Uterus (tissue), 4 donors: ENCODE results near the gene OR1J4. TPM values are rescaled to one million over a fixed set of nuclear protein-coding genes. Genes with fewer than 3 reads are reported as not detected.
A peak's percentile ranks its signal among the peaks of the same experiment; 100 is the strongest.

Source experiments
- DNase-seq, 2 donors: peaks; one replicate each; pipeline ENCODE4 v3.0.0-alpha.2; 2019 to 2020
- H3K27ac ChIP-seq, 2 donors: fragments of 200-600 bp; sonication (generic); 1 replicate in 1 of 2; 2 replicates in 1 of 2; pipeline ENCODE4 v1.5.1; 2016 to 2018
- H3K27me3 ChIP-seq, 2 donors: fragments of 200-600 bp; sonication (generic); one replicate each; pipeline ENCODE4 v1.5.1; 2018 to 2019; ENCODE audit warnings: control low read depth in 1 of 2
- H3K36me3 ChIP-seq, 2 donors: fragments of 200-600 bp; sonication (generic); one replicate each; pipeline ENCODE4 v1.5.1; 2019; ENCODE audit warnings: control low read depth in 1 of 2
- H3K4me1 ChIP-seq, 2 donors: fragments of 200-600 bp; sonication (generic); one replicate each; pipeline ENCODE4 v1.5.1; 2018 to 2019; ENCODE audit warnings: control low read depth in 1 of 2
- H3K4me3 ChIP-seq, 2 donors: fragments of 200-600 bp; sonication (generic); 1 replicate in 1 of 2; 2 replicates in 1 of 2; pipeline ENCODE4 v1.5.1; 2018 to 2019; ENCODE audit warnings: mild to moderate bottlenecking in 1 of 2
- H3K9me3 ChIP-seq, 2 donors: fragments of 200-600 bp; sonication (generic); one replicate each; pipeline ENCODE4 v1.5.1; 2019; ENCODE audit warnings: control low read depth in 1 of 2
- CTCF ChIP-seq, 4 experiments: fragments of 200-600 bp in 2 of 4; fragments of 450-650 bp in 2 of 4; sonication (generic) in 2 of 4; IDR thresholded peaks; one replicate each; pipeline ENCODE4 v1.5.1; 2016 to 2019; ENCODE audit warnings: antibody characterized with exemption in 4 of 4, mild to moderate bottlenecking in 2 of 4, moderate library complexity in 1 of 4
- POLR2A ChIP-seq, 2 donors: fragments of 450-650 bp; IDR thresholded peaks; one replicate each; pipeline ENCODE4 v1.6.1; 2016; ENCODE audit warnings: antibody characterized with exemption in 2 of 2, mild to moderate bottlenecking in 1 of 2, moderate library complexity in 1 of 2
- intact Hi-C: fragments of 100-400 bp; cut with DNase I; formaldehyde crosslinking; loops from one replicate; pipeline ENCODE4 v1.15.1; 2023; ENCODE audit warnings: low total_unique reads
- total RNA-seq, 4 donors: library from RNA; depleted of rRNA in 3 of 4; stranded (reverse); fragments of >200 nt in 3 of 4; gene quantifications; one replicate each; pipeline versions ENCODE4 v1.1.0 to v1.2.4, GENCODE V29; 2014 to 2023
- donor health status: DM: yes; HTN: yes; CAD: no.

Gene OR1J4
- total RNA-seq, 4 donors from 2014 or later = not detected

GRCh38 chr9:122479062-122479461, 39.9 kb upstream of the OR1J4 start:
- H3K27me3 ChIP-seq = no peaks in the 10 kb centered on the region
- intact Hi-C loops = loop anchor here (10.0 kb wide), 1 partner anchor 326 kb away; the partner anchor contains the start of gene OR1K1
- H3K4me1 ChIP-seq = no peaks in the 10 kb centered on the region
- H3K27ac ChIP-seq = no peak overlapping the region
- no peak for DNase-seq
- no peak overlapping the region for H3K4me3 ChIP-seq
- TF ChIP-seq CTCF (IDR thresholded peaks at IDR 0.05) (no peak), POLR2A (IDR thresholded peaks at IDR 0.05) (no peak)
- no peaks in the 10 kb centered on the region for H3K9me3 ChIP-seq
- no peaks in the 10 kb centered on the region for H3K36me3 ChIP-seq

- DNase-seq = no peak
- H3K9me3 ChIP-seq = no peaks in the 10 kb centered on the region
- no peaks in the 10 kb centered on the region for H3K4me1 ChIP-seq
- TF ChIP-seq CTCF (IDR thresholded peaks at IDR 0.05) = peak in 2 of 4 experiments; percentile 12 to 41
- TF ChIP-seq POLR2A (IDR thresholded peaks at IDR 0.05) = no peak
- H3K27ac ChIP-seq = no peak overlapping the region
- H3K27me3 ChIP-seq = no peaks in the 10 kb centered on the region
- H3K36me3 ChIP-seq = no peaks in the 10 kb centered on the region
- intact Hi-C loops = no loop called here
- no peak overlapping the region for H3K4me3 ChIP-seq
Measured at GRCh38 chr9:122498883-122499288, 20.1 kb upstream of the OR1J4 start.

GRCh38 chr9:122506964-122507363, 12.0 kb upstream of the OR1J4 start:
- intact Hi-C loops = no loop called here
- Histone ChIP-seq H3K27ac (no peak overlapping the region), H3K4me3 (no peak overlapping the region), H3K36me3 (no peaks in the 10 kb centered on the region), H3K4me1 (no peaks in the 10 kb centered on the region), H3K27me3 (no peaks in the 10 kb centered on the region), H3K9me3 (no peaks in the 10 kb centered on the region)
- DNase-seq = no peak
- TF ChIP-seq CTCF (IDR thresholded peaks at IDR 0.05) (no peak), POLR2A (IDR thresholded peaks at IDR 0.05) (no peak)

GRCh38 chr9:122510502-122510901, 8.4 kb upstream of the OR1J4 start, which contains the start of gene OR1J2:
TSS of gene OR1J2 (plus strand) at chr9:122510802. CDS start at chr9:122510802, 0 bp downstream.
- TF ChIP-seq POLR2A (IDR thresholded peaks at IDR 0.05) (no peak), CTCF (IDR thresholded peaks at IDR 0.05) (no peak)
- Histone ChIP-seq H3K9me3 (no peaks in the 10 kb centered on the region), H3K36me3 (no peaks in the 10 kb centered on the region), H3K4me1 (no peaks in the 10 kb centered on the region), H3K27ac (no peak within 1 kb of the TSS), H3K4me3 (no peak within 1 kb of the TSS), H3K27me3 (no peaks in the 10 kb centered on the region)
- intact Hi-C loops = no loop called here
- no peak for DNase-seq

GRCh38 chr9:122518226-122518625, 715 bp upstream of the OR1J4 start:
- intact Hi-C loops = no loop called here
- DNase-seq = no peak
- H3K4me3 ChIP-seq = no peak overlapping the region
- no peak for TF ChIP-seq POLR2A (IDR thresholded peaks at IDR 0.05)
- no peak for TF ChIP-seq CTCF (IDR thresholded peaks at IDR 0.05)
- H3K27ac ChIP-seq = no peak overlapping the region
- no peaks in the 10 kb centered on the region for H3K9me3 ChIP-seq
- H3K36me3 ChIP-seq = no peaks in the 10 kb centered on the region
- H3K27me3 ChIP-seq = no peaks in the 10 kb centered on the region
- no peaks in the 10 kb centered on the region for H3K4me1 ChIP-seq
